Gastroesophageal sphincter (tissue), 3 donors: ENCODE measurements around the gene AMER3.

Source experiments
- CTCF ChIP-seq, 4 experiments: fragments of 200-600 bp in 2 of 4; fragments of 450-650 bp in 2 of 4; sonication (generic) in 1 of 4; IDR thresholded peaks; one replicate each; pipeline ENCODE4 v1.5.1; 2017 to 2019; ENCODE audit warnings: antibody characterized with exemption in 4 of 4, mild to moderate bottlenecking in 2 of 4, moderate library complexity in 2 of 4
- EP300 ChIP-seq: sonication (generic); formaldehyde crosslinking; IDR thresholded peaks from one replicate; pipeline ENCODE4 v1.6.1; 2017; ENCODE audit warnings: antibody characterized with exemption, mild to moderate bottlenecking
- POLR2A ChIP-seq, 2 donors: fragments of 450-650 bp; IDR thresholded peaks; one replicate each; pipeline ENCODE4 v1.6.1; 2017; ENCODE audit warnings: antibody characterized with exemption in 2 of 2, mild to moderate bottlenecking in 2 of 2, moderate library complexity in 1 of 2

- TF ChIP-seq EP300: no peak
- no peak for TF ChIP-seq CTCF (IDR thresholded peaks at IDR 0.05)
- TF ChIP-seq POLR2A (IDR thresholded peaks at IDR 0.05): no peak
Observed at GRCh38 chr2:130728549-130729316, 26.6 kb upstream of the AMER3 start, which contains the start of gene GPR148.
